Astrocyte (in vitro differentiated cells and primary cell): ENCODE results near the gene THAP5. TPM values are rescaled to one million over a fixed set of nuclear protein-coding genes. Genes with fewer than 3 reads are reported as not detected.

Experiments
- DNase-seq: peaks from one replicate; pipeline ENCODE4 v3.0.0-alpha.2; 2010; ENCODE audit warnings: low read depth
- FAIRE-seq: peaks from 2 replicates; lab custom pipeline; 2011; peaks lifted over from hg19 to GRCh38; lab: Jason Lieb, UNC
- H2AFZ ChIP-seq: 2 replicates; pipeline ENCODE4 v1.6.0; 2012; ENCODE audit warnings: low read depth, low read length, inconsistent platforms
- H3K27ac ChIP-seq: 2 replicates; pipeline ENCODE4 v1.5.1; 2011; ENCODE audit warnings: low read depth, low read length, inconsistent platforms
- H3K27me3 ChIP-seq: 2 replicates; pipeline ENCODE4 v1.6.0; 2011; ENCODE audit warnings: low read length, inconsistent platforms; ENCODE audit not compliant: insufficient read depth
- H3K36me3 ChIP-seq: 2 replicates; pipeline ENCODE4 v1.5.1; 2011; ENCODE audit warnings: low read length, inconsistent platforms; ENCODE audit not compliant: insufficient read depth
- H3K4me1 ChIP-seq: 2 replicates; pipeline ENCODE4 v1.5.1; 2011; ENCODE audit warnings: low read length, inconsistent platforms; ENCODE audit not compliant: insufficient read depth
- H3K4me2 ChIP-seq: 2 replicates; pipeline ENCODE4 v1.6.0; 2012; ENCODE audit warnings: low read length, inconsistent platforms
- H3K4me3 ChIP-seq: 2 replicates; pipeline ENCODE4 v1.5.1; 2011; ENCODE audit warnings: low read depth, mild to moderate bottlenecking, low read length, inconsistent platforms; ENCODE audit not compliant: insufficient read depth
- H3K79me2 ChIP-seq: 2 replicates; pipeline ENCODE4 v1.6.0; 2012; ENCODE audit warnings: mild to moderate bottlenecking, low read length, inconsistent platforms; ENCODE audit not compliant: insufficient read depth
- H3K9ac ChIP-seq: 2 replicates; pipeline ENCODE4 v1.6.0; 2012; ENCODE audit warnings: mild to moderate bottlenecking, low read length, inconsistent platforms
- H3K9me3 ChIP-seq: 2 replicates; pipeline ENCODE4 v1.5.1; 2012; ENCODE audit warnings: low read depth, mild to moderate bottlenecking, low read length, inconsistent platforms; ENCODE audit not compliant: insufficient read depth
- H4K20me1 ChIP-seq: 2 replicates; pipeline ENCODE4 v1.6.0; 2012; ENCODE audit warnings: low read length, inconsistent platforms; ENCODE audit not compliant: insufficient read depth
- H3K27ac Mint-ChIP-seq: one replicate; pipeline ENCODE4 v1.8.0; 2021; ENCODE audit warnings: mild to moderate bottlenecking, mixed read lengths; ENCODE audit not compliant: unreplicated experiment
- H3K27me3 Mint-ChIP-seq: one replicate; pipeline ENCODE4 v1.8.0; 2021; ENCODE audit warnings: low read depth, mixed read lengths; ENCODE audit not compliant: unreplicated experiment
- H3K36me3 Mint-ChIP-seq: one replicate; pipeline ENCODE4 v1.8.0; 2021; ENCODE audit warnings: low read depth, mixed read lengths; ENCODE audit not compliant: unreplicated experiment
- H3K4me1 Mint-ChIP-seq: one replicate; pipeline ENCODE4 v1.8.0; 2021; ENCODE audit warnings: low read depth, mixed read lengths; ENCODE audit not compliant: unreplicated experiment
- H3K4me3 Mint-ChIP-seq: one replicate; pipeline ENCODE4 v1.8.0; 2021; ENCODE audit warnings: mild to moderate bottlenecking, moderate library complexity, mixed read lengths; ENCODE audit not compliant: unreplicated experiment
- H3K9me3 Mint-ChIP-seq: one replicate; pipeline ENCODE4 v1.8.0; 2021; ENCODE audit warnings: mild to moderate bottlenecking, mixed read lengths; ENCODE audit not compliant: unreplicated experiment
- CTCF ChIP-seq: IDR thresholded peaks from 2 replicates; pipeline ENCODE4 v1.5.1; 2011; ENCODE audit warnings: low read depth, mild to moderate bottlenecking, inconsistent platforms, low read length, moderate library complexity; ENCODE audit not compliant: insufficient read depth
- EZH2 ChIP-seq: IDR thresholded peaks from 2 replicates; pipeline ENCODE4 v1.6.1; 2012; ENCODE audit warnings: mild to moderate bottlenecking, low read length, inconsistent platforms; ENCODE audit not compliant: insufficient read depth
- total RNA-seq: library from RNA; stranded (reverse); gene quantifications from 2 replicates; pipeline ENCODE4 v1.2.1, GENCODE V29; 2021

Gene THAP5
- total RNA-seq, 1 donor from 2014 or later: 18.8 TPM

GRCh38 chr7:108584211-108584610, 14.7 kb upstream of the THAP5 start:
- no peaks in the 10 kb centered on the region for H3K9me3 Mint-ChIP-seq
- no peak overlapping the region for H3K4me3 ChIP-seq
- H3K27me3 ChIP-seq: peaks cover 3% of the 10 kb centered on the region
- no peak overlapping the region for H3K27ac ChIP-seq
- no peaks in the 10 kb centered on the region for H3K79me2 ChIP-seq
- TF ChIP-seq EZH2 (no peak), CTCF (no peak)
- no peak for FAIRE-seq
- H3K9me3 ChIP-seq: peaks cover 2% of the 10 kb centered on the region
- no peak for DNase-seq
- H3K4me1 ChIP-seq: no peaks in the 10 kb centered on the region
- H4K20me1 ChIP-seq: no peaks in the 10 kb centered on the region
- H3K27ac Mint-ChIP-seq: no peak overlapping the region
- H3K36me3 Mint-ChIP-seq: peaks cover 4% of the 10 kb centered on the region
- no peaks in the 10 kb centered on the region for H3K36me3 ChIP-seq
- H3K27me3 Mint-ChIP-seq: peaks cover 11% of the 10 kb centered on the region
- H3K4me2 ChIP-seq: no peak overlapping the region
- H3K9ac ChIP-seq: no peak overlapping the region
- no peak overlapping the region for H2AFZ ChIP-seq
- no peak overlapping the region for H3K4me3 Mint-ChIP-seq
- H3K4me1 Mint-ChIP-seq: peaks cover 13% of the 10 kb centered on the region

DNA sequence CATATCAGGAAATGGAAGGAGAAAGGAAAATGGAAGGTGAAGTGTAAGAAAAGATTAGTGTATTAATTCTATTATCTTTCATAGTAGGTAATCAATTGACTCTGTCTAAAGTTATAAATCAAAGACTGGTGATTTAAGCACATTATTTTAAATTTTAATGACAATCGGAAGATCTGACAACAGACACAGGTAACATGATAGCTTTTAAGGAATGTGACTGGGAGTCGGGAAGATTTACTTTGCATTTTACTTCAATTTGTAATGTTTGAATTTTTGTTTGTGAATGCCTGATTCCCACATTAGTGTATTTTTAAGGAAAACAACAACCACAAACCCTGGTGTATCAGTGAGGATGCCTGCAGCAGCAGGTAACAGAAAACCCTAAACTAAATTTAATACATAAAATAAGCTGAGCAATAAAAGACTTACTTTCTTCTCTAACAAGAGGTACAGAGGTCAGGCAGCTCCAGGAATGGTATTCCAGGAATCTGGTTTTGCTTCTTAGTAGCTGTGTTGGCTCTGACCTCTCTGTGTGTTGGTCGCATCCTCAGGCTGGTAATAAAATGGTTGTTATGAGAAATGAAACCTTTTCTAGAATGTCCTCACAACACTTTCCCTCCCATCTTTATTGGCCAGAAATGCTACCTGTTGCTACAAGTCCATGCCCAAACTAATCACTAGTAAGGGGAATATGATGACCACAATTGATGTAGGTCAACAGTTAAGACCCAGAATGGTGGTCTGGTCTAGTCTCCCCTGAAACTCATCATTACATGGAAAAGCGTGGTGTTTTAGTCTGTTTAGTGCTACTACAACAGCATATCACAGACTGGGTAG, 12.4 kb upstream of the THAP5 start:
- no peak for DNase-seq
- H3K27ac Mint-ChIP-seq: peak overlapping the region; percentile 75
- Histone ChIP-seq H3K4me2 (no peak overlapping the region), H3K27me3 (peaks cover under 1% of the 10 kb centered on the region), H3K9me3 (peaks cover 3% of the 10 kb centered on the region), H3K36me3 (no peaks in the 10 kb centered on the region), H3K9ac (no peak overlapping the region), H3K4me1 (no peaks in the 10 kb centered on the region), H3K79me2 (no peaks in the 10 kb centered on the region), H4K20me1 (no peaks in the 10 kb centered on the region), H3K4me3 (no peak overlapping the region), H3K27ac (no peak overlapping the region), H2AFZ (no peak overlapping the region)
- H3K36me3 Mint-ChIP-seq: peaks cover 7% of the 10 kb centered on the region
- no peaks in the 10 kb centered on the region for H3K9me3 Mint-ChIP-seq
- peaks cover 13% of the 10 kb centered on the region for H3K4me1 Mint-ChIP-seq
- H3K4me3 Mint-ChIP-seq: no peak overlapping the region
- TF ChIP-seq CTCF (no peak), EZH2 (no peak)
- peaks cover 9% of the 10 kb centered on the region for H3K27me3 Mint-ChIP-seq
- no peak for FAIRE-seq

DNA sequence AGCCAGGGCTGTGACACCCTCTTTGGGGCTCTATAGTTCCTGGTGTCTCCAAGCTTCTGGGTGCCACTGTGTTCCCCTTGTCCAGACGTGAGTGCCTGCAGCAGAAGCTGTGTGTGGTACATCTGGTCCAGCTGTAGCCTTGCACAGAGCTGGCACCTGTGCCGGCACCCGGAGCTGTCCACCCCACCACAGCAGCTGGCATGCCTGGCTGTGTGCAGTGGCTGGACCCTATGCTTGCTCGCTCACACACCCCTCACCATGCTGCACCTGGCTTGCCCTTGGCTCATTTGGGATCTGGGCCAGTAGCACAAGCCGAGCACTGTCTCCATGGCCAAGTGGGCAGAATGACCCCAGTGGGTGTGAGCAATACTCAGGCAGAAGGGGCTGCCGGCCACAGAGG, 10.8 kb upstream of the THAP5 start:
- no peaks in the 10 kb centered on the region for H3K4me1 ChIP-seq
- H3K4me2 ChIP-seq: no peak overlapping the region
- no peaks in the 10 kb centered on the region for H3K27me3 Mint-ChIP-seq
- H3K4me3 ChIP-seq: no peak overlapping the region
- no peak overlapping the region for H3K9ac ChIP-seq
- H2AFZ ChIP-seq: no peak overlapping the region
- no peak overlapping the region for H3K27ac ChIP-seq
- peaks cover 3% of the 10 kb centered on the region for H3K9me3 ChIP-seq
- peaks cover 7% of the 10 kb centered on the region for H3K36me3 Mint-ChIP-seq
- peaks cover 13% of the 10 kb centered on the region for H3K4me1 Mint-ChIP-seq
- peaks cover under 1% of the 10 kb centered on the region for H4K20me1 ChIP-seq
- peaks cover 2% of the 10 kb centered on the region for H3K79me2 ChIP-seq
- no peaks in the 10 kb centered on the region for H3K9me3 Mint-ChIP-seq
- H3K27me3 ChIP-seq: no peaks in the 10 kb centered on the region
- FAIRE-seq (no peak), DNase-seq (no peak)
- TF ChIP-seq EZH2 (no peak), CTCF (no peak)
- H3K36me3 ChIP-seq: no peaks in the 10 kb centered on the region
- no peak overlapping the region for H3K27ac Mint-ChIP-seq
- no peak overlapping the region for H3K4me3 Mint-ChIP-seq
